Activated CD4-positive, CD25-positive, alpha-beta regulatory T cell treated with anti-CD3 and anti-CD28 coated beads, Interleukin-2, amount 50 U/mL, for 72 hours (primary cell): ENCODE data around the gene SPANXN2.
"Not testable (repeated sequence)": the region's sequence is repeated elsewhere in the genome, so short reads cannot be mapped to it uniquely, and the experiment has no call there.

Source experiments
- DNase-seq: peaks from one replicate; pipeline ENCODE4 v3.0.0; 2021

SPANXN2 gene, protein sequence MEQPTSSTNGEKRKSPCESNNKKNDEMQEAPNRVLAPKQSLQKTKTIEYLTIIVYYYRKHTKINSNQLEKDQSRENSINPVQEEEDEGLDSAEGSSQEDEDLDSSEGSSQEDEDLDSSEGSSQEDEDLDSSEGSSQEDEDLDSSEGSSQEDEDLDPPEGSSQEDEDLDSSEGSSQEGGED

DNA sequence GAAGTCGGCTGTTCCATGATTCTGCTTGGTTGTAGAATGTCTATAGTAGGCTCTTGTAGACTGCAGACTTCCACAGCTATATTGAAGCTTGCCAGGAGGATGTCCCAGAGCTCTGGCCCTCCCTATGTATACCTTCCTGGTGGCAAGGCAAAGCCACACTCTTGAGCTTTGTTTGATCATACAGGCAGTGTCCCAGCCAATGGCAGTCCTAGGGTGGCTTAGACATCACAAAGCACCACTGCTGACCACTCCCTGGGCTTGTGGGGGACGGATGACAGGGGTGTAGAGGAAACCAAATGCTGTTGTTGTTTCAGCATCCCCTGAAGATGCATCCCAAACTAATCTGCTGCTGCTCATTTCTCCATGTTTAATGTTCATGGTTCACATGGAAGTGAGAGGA lies at the start of gene SPANXN2:
Gene SPANXN2 (minus strand): TSS at position 101 of the 400 bp plus-strand sequence. CDS start 84 bp downstream, at position 17.
- not testable (repeated sequence) for DNase-seq

DNA sequence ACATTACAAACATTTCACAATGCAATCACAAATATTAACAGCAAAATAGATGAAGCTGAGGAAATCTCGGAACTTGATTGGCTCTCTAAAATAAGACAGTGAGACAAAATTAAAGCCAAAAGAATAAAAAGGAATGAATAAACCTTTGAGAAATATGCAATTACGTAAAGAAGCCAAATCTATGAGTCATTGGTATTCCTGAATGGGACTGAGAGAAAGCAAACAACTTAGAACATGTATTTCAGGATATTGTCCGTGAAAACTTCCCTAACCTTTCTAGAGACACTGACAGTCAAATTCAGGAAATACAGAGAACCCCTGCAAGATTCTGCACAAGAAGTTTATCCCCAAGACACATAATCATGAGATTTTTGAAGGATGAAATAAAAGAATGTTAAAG lies 48.4 kb upstream of the SPANXN2 start:
- no peak for DNase-seq

DNA sequence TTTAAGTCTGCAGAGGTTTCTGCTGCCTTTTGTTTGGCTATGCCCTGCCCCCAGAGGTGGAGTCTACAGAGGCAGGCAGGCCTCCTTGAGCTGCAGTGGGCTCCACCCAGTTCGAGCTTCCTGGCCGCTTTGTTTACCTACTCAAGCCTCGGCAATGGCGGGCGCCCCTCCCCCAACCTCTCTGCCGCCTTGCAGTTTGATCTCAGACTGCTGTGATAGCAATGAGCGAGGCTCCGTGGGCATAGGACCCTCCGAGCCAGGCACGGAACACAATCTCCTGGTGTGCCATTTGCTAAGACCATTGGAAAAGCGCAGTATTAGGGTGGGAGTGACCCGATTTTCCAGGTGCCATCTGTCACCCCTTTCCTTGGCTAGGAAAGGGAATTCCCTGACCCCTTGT lies 47.2 kb upstream of the SPANXN2 start:
- DNase-seq = not testable (repeated sequence)

DNA sequence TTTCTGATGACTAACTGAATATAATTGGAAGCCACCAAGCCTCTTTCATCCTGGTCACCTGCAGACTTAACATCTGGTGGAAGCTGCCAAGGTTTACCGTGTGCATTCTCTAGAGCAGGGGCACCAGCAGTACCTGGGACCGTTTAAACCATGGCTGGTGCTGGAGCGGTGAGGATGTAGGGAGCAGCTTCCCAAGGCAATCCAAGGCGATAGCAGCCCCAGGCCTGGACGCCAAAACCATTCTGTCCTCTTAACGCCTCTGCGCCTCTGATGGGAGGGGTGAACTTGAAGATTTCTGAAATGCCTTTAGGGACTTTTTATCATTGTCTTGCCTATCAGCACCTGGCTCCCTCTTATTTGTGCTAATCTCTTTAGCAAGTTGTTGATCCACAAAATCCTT lies 37.3 kb upstream of the SPANXN2 start:
- no peak for DNase-seq

DNA sequence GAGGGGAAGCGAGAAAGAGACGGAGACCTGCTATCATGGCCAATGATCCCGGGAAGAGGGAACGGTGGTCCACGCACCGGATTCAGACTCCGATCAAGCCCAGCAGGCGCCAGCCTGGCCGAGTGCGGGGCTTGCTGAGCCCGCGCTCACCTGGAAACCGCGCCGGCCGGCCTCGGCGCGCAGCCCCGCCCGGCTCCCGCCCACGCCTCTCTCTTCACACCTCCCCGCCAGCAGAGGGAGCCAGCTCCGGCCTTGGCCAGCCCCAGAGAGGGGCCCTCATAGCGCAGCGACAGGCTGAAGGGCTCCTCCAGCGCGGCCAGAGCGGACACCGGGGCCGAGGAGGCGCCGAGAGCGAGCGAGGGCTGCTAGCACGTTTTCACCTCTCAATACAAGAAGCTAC lies 36.8 kb upstream of the SPANXN2 start:
- DNase-seq = no peak

DNA sequence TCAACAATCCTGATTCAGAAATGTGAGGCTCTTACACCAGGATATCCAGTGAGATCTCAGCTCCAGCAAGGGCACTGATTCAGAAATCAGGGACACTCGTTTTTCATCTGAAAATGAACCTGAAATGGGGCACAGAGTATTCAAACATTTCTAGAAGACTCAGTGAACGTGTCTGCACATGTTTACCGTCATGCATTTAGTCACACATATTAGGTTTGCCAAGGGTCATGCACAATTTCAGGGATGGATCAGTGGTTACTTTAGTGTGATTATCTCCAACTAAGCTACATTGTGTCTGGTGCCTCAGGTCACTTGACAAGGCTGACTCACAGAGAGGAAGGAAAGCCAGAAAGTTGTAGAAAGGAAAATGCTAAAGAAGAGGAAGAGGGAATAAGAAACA lies 33.6 kb upstream of the SPANXN2 start:
- DNase-seq = no peak

DNA sequence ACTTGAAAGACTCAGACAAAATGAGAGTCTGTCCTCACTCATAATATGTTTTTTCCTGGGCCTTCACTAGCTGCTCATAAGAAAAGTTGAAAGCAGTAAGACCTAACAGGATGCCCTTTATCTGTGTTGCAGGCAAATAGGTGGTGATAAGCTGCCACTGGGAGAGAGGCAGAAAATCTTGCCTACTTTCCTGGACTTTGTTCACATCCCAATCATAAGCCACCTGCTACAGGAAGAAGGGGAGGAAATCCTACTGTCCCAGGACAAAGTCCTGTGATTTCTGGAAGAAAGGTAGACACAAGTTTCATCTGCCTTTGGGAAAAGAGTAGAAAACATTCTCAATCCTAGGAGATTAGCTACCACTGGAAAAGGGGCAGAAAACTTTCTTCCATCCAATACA lies 13.3 kb upstream of the SPANXN2 start:
- DNase-seq = no peak

DNA sequence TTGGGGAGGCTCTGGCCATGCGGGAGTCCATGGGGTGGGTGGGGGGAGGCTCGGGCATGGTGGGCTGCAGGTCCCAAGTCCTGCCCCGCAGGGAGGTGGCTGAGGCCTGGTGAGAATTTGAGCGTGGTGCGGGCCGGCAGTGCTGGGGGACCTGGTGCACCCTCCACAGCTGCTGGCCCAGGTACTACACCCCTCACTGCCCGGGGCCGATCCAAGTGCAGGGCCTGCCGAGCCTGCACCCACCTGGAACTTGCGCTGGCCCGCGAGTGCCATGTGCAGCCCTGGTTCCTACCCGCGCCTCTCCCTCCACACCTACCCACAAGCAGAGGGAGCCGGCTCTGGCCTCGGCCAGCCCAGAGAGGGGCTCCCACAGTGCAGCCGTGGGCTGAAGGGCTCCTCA lies 5.7 kb upstream of the SPANXN2 start:
- no peak for DNase-seq

DNA sequence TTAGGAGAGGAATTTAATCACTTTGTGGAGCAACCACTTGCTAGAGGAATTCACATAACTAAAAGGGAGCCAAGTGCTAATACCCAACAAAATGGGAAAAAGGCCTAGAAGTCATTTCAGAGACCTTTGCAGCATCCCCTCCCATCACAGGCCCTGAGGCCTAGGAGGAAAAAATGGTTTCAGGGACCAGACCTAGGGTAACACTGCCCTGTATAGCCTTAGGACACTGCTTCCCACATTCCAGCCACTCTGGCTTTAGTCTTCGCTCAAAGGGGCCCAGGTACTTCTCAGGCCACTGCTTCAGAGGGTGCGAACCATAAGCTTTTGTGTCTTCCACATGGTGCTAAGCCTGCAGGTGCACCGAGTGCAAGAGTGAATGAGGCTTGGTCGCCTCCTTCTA lies 19.1 kb downstream of the SPANXN2 start:
- DNase-seq = no peak

DNA sequence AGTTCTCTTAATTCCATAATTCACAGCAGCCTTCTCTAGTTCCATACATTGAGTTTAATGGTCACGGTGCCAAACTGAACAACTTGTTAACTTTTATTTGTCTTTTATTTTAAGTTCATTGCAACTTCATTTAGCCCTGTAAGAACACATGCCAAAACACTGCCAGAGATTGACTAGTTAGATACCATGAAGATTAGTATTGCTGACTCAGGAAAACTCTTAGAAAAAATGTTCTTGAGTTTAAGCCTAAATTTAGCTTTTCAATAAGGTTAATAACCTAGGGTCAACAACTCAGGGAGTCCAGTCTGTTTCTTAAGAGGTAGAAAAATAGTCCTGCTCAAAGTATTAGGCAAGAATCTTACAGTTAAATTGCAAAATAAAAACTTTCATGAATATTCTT lies 25.7 kb downstream of the SPANXN2 start:
- no peak for DNase-seq

DNA sequence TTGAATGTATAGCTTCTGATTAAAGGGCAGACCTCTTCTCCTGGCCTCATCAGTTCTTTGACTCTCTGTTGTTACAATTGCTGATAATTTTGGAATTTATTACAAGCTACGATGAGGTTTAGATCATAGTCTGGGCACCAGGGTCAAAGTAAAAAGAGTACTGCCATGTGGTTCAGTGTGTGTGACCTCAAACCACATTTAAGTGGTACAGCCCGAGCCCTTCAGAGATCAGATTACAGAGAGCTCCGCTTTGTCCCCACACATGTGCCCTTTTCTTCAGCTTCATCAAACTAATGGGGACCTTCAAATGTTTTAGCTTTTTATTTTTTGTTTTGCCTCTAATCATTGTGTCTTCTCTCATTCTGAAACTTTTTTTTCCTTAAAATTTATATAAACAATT lies 37.1 kb downstream of the SPANXN2 start:
- DNase-seq = no peak

DNA sequence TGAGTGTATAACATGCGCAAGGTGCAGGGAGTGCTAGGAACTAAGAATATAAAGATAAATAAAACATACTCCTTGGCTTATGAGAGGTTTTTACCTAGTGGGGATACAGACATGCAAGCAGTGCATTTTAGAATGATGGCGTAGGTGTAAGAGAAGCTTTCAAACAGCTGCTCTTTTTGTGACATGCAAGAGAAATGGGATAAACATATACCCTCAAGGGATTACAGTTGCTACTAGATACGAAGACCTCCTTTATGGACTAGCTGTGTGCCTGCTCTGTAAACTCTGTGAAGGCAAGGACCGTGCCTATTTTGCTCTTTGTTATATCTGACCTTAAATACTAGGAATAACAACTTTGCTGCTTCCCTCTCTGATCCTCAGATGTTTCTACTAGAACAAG lies 45.6 kb downstream of the SPANXN2 start:
- DNase-seq = no peak

DNA sequence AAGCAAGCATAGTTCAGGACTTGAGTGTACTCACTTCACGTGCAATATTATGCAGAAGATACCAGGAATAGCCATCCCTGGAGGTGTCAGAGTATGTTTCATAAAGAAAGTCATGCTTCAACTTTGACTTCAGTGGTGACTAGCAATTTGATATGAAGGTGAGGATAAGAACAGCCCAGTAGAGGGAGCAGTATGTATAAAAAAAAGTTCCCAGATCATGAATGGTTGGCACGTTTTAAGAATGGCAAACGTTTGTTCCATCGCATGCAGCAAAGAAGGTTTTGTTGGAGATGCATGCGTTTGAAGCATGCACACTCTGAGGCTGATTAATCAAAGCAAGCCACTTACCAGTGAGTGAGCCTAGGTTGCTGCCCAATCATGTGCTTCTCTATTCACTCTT lies 51.2 kb downstream of the SPANXN2 start:
- DNase-seq = no peak

DNA sequence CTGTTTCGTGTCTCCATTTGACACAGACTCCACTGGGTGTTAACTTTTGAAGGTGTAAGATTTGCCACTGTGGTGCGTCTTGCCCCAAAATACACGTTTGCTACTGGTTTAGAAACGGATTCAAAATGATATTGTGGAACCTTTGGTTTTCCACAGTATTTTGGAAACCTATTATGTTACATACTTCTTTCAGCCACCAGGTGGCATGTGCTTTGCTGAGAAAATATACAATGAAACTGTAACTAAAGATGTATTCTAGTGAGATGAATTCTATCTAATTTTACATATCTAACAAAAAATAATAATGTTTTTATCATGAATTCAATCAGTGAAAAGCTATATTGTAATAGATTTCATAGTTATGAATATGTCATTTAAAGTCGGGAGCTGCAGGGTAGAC lies 56.2 kb downstream of the SPANXN2 start:
- no peak for DNase-seq

DNA sequence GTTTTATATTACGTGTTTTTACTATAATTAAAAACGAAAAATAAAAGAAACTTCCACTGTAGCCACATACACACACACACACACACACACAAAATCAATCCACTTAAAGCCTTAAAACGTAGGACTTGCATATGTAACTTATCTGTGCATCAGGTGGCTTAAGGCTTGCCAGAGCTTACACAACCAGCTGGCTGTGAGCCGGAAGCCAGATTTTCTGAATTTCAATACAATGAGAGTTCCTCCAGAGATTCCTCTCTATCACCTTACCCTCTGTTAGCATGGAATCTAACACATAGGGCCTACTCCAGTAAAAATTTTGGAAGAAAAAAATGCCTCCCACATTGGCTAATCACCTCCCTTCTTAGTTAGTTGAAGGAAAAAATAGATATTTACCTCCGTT lies 56.8 kb downstream of the SPANXN2 start:
- DNase-seq = no peak
